ENCODE data around the gene UQCC3. TPM values are rescaled to one million over a fixed set of nuclear protein-coding genes. Genes with fewer than 3 reads are reported as not detected.

UQCC3 gene
- total RNA-seq, 4 donors from 2014 or later: 11.1 to 23.9 (median 12.7) TPM

GRCh38 chr11:62719302-62719978 lies 48.0 kb downstream of the UQCC3 start:
- Histone ChIP-seq H3K27ac (no peak overlapping the region), H3K9me3 (no peaks in the 10 kb centered on the region), H3K4me3 (no peak overlapping the region), H3K36me3 (peaks cover 3 to 98% (median 7%) of the 10 kb centered on the region in 3 donors), H3K4me1 (peaks cover 0 to 27% (median 5%) of the 10 kb centered on the region in 4 donors), H3K27me3 (no peaks in the 10 kb centered on the region)
- DNase-seq: no peak
- TF ChIP-seq CTCF (IDR thresholded peaks at IDR 0.05) (no peak), POLR2A (IDR thresholded peaks at IDR 0.05) (no peak)

GRCh38 chr11:62721994-62722393 lies 50.5 kb downstream of the UQCC3 start:
- TF ChIP-seq CTCF (IDR thresholded peaks at IDR 0.05) (no peak), POLR2A (IDR thresholded peaks at IDR 0.05) (no peak)
- H3K4me1 ChIP-seq: peaks cover 0 to 25% (median 10%) of the 10 kb centered on the region in 4 donors
- no peak overlapping the region for H3K27ac ChIP-seq
- peaks cover 3 to 72% (median 3%) of the 10 kb centered on the region in 3 donors for H3K36me3 ChIP-seq
- no peak overlapping the region for H3K4me3 ChIP-seq
- H3K9me3 ChIP-seq: no peaks in the 10 kb centered on the region
- H3K27me3 ChIP-seq: no peaks in the 10 kb centered on the region
- no peak for DNase-seq

Small RNA genes within 50 kb of the gene (small RNA-seq; reads per million reads assigned to genes)
- 0 reads per million in 2 donors for gene SNORA57

Other genes with a start within 250 kb of the UQCC3 start
- 1,000 to 10,000 TPM in 1 of 4 donors, 100 to 1,000 TPM in 3; 571 to 1,016 (median 697) TPM for gene AHNAK, start 124.9 kb upstream of the UQCC3 start, total RNA-seq
- gene EEF1G, start 97.8 kb upstream of the UQCC3 start, total RNA-seq: 1,000 to 10,000 TPM in 1 of 4 donors, 100 to 1,000 TPM in 3; 781 to 1,253 (median 958) TPM
- gene TUT1, start 80.2 kb upstream of the UQCC3 start, total RNA-seq: 10 to 100 TPM in 3 of 4 donors, 1 to 10 TPM in 1; 5.0 to 29.4 (median 17.5) TPM
- gene MTA2, start 69.8 kb upstream of the UQCC3 start, total RNA-seq: 10 to 100 TPM; 47.9 to 74.7 (median 58.9) TPM
- 100 to 1,000 TPM in 1 of 4 donors, 10 to 100 TPM in 3; 41.3 to 128 (median 59.8) TPM for gene EML3, start 58.9 kb upstream of the UQCC3 start, total RNA-seq
- gene ROM1, start 58.4 kb upstream of the UQCC3 start, total RNA-seq: 1 to 10 TPM in 3 of 4 donors, not detected in 1; 1.9 to 3.9 (median 1.9) TPM
- 10 to 100 TPM; 26.6 to 88.3 (median 38.0) TPM for gene B3GAT3, start 49.7 kb upstream of the UQCC3 start, total RNA-seq
- 100 to 1,000 TPM; 131 to 146 (median 140) TPM for gene GANAB, start 25.1 kb upstream of the UQCC3 start, total RNA-seq
- gene INTS5, start 18.4 kb upstream of the UQCC3 start, total RNA-seq: 10 to 100 TPM; 14.9 to 21.3 (median 19.5) TPM
- 10 to 100 TPM; 29.2 to 97.4 (median 41.1) TPM for gene C11orf98, start 6.5 kb upstream of the UQCC3 start, total RNA-seq
- gene CSKMT, start 6.4 kb upstream of the UQCC3 start, total RNA-seq: 10 to 100 TPM in 1 of 4 donors, 1 to 10 TPM in 2, not detected in 1; 9.1 to 13.5 (median 9.2) TPM
- 10 to 100 TPM in 3 of 4 donors, 1 to 10 TPM in 1; 6.6 to 25.6 (median 11.9) TPM for gene LBHD1, start 594 bp downstream of the UQCC3 start, total RNA-seq
- 100 to 1,000 TPM in 2 of 4 donors, 10 to 100 TPM in 2; 91.1 to 169 (median 100) TPM for gene UBXN1, start 7.4 kb downstream of the UQCC3 start, total RNA-seq
- gene LRRN4CL, start 17.9 kb downstream of the UQCC3 start, total RNA-seq: 10 to 100 TPM in 1 of 4 donors, 1 to 10 TPM in 3; 5.4 to 11.6 (median 8.8) TPM
- gene BSCL2, start 35.8 kb downstream of the UQCC3 start, total RNA-seq: 10 to 100 TPM; 51.5 to 71.2 (median 61.3) TPM
- gene GNG3, start 36.0 kb downstream of the UQCC3 start, total RNA-seq: not detected
- 10 to 100 TPM; 38.7 to 68.8 (median 50.3) TPM for gene HNRNPUL2, start 55.8 kb downstream of the UQCC3 start, total RNA-seq
- gene TTC9C, start 56.8 kb downstream of the UQCC3 start, total RNA-seq: 10 to 100 TPM; 16.5 to 30.5 (median 22.9) TPM
- gene ZBTB3, start 82.5 kb downstream of the UQCC3 start, total RNA-seq: 10 to 100 TPM in 2 of 4 donors, 1 to 10 TPM in 2; 5.0 to 22.0 (median 9.2) TPM
- gene POLR2G, start 89.9 kb downstream of the UQCC3 start, total RNA-seq: 10 to 100 TPM; 12.4 to 33.8 (median 23.5) TPM
- 10 to 100 TPM; 15.6 to 29.6 (median 17.8) TPM for gene TAF6L, start 99.7 kb downstream of the UQCC3 start, total RNA-seq
- 100 to 1,000 TPM in 1 of 4 donors, 10 to 100 TPM in 3; 28.9 to 112 (median 83.6) TPM for gene TMEM179B, start 115.7 kb downstream of the UQCC3 start, total RNA-seq
- gene TMEM223, start 120.3 kb downstream of the UQCC3 start, total RNA-seq: 10 to 100 TPM; 13.8 to 34.5 (median 19.8) TPM
- 100 to 1,000 TPM in 2 of 4 donors, 10 to 100 TPM in 2; 45.2 to 120 (median 102) TPM for gene NXF1, start 133.8 kb downstream of the UQCC3 start, total RNA-seq
- gene STX5, start 160.4 kb downstream of the UQCC3 start, total RNA-seq: 10 to 100 TPM; 27.1 to 56.1 (median 38.4) TPM
- not detected for gene TEX54, start 161.2 kb downstream of the UQCC3 start, total RNA-seq
- 10 to 100 TPM; 17.7 to 78.4 (median 28.6) TPM for gene WDR74, start 167.9 kb downstream of the UQCC3 start, total RNA-seq
- 100 to 1,000 TPM in 3 of 4 donors, 10 to 100 TPM in 1; 64.4 to 253 (median 207) TPM for gene SLC3A2, start 209.2 kb downstream of the UQCC3 start, total RNA-seq
- gene CHRM1, start 249.7 kb downstream of the UQCC3 start, total RNA-seq: under 1 TPM in 2 of 4 donors, not detected in 2; 0.54 to 0.76 TPM

All from Peyer's patch (tissue), 4 donors.